Activated CD8-positive, alpha-beta T cell treated with anti-CD3 and anti-CD28 coated beads, Interleukin-2, amount 10 ng/mL, durations not matched to agents 7 days and 5 days (primary cell): ENCODE results near the gene AKT3. TPM values are rescaled to one million over a fixed set of nuclear protein-coding genes. Genes with fewer than 3 reads are reported as not detected.

Source experiments
- ATAC-seq: fragments of 150-1000 bp; cut with Tn5 transposase; one replicate; pipeline ENCODE4 v1.10.0; 2021; ENCODE audit warnings: moderate library complexity
- CTCF ChIA-PET: fragments of 350-600 bp; sonication (Branson Sonifier 250); formaldehyde crosslinking; loops from one replicate; lab custom pipeline; 2021; ENCODE audit warnings: antibody characterized with exemption; lab: Charles Lee
- POLR2A ChIA-PET: fragments of 350-600 bp; sonication (Branson Sonifier 250); formaldehyde crosslinking; loops from one replicate; lab custom pipeline; 2021; ENCODE audit warnings: antibody characterized with exemption; lab: Charles Lee
- DNase-seq: peaks from one replicate; pipeline ENCODE4 v3.0.0-alpha.2; 2020
- H3K27ac Mint-ChIP-seq: one replicate; pipeline ENCODE4 v1.8.0; 2021; ENCODE audit warnings: mild to moderate bottlenecking, mixed read lengths
- H3K27me3 Mint-ChIP-seq: one replicate; pipeline ENCODE4 v1.8.0; 2021; ENCODE audit warnings: low read depth, mixed read lengths
- H3K36me3 Mint-ChIP-seq: one replicate; pipeline ENCODE4 v1.8.0; 2021; ENCODE audit warnings: low read depth, mixed read lengths
- H3K4me1 Mint-ChIP-seq: one replicate; pipeline ENCODE4 v1.8.0; 2021; ENCODE audit warnings: low read depth, mixed read lengths
- H3K4me3 Mint-ChIP-seq: one replicate; pipeline ENCODE4 v1.8.0; 2021; ENCODE audit warnings: mild to moderate bottlenecking, mixed read lengths
- H3K9me3 Mint-ChIP-seq: one replicate; pipeline ENCODE4 v1.8.0; 2022; ENCODE audit warnings: mixed read lengths; ENCODE audit not compliant: insufficient read depth
- total RNA-seq, 2 experiments: library from RNA; stranded (reverse); gene quantifications; one replicate each; pipeline ENCODE4 v1.2.3, GENCODE V29; 2021

AKT3 gene
- total RNA-seq, 2 experiments from 2014 or later = 23.9 to 25.2 TPM

GRCh38 chr1:243441601-243442000 is 408.4 kb downstream of the AKT3 start:
- ChIA-PET POLR2A (no interaction called here), CTCF (no interaction called here)
- Mint-ChIP-seq H3K27ac (no peak overlapping the region), H3K9me3 (no peaks in the 10 kb centered on the region), H3K27me3 (no peaks in the 10 kb centered on the region), H3K4me3 (no peak overlapping the region), H3K36me3 (no peaks in the 10 kb centered on the region), H3K4me1 (no peaks in the 10 kb centered on the region)
- no peak for ATAC-seq
- no peak for DNase-seq

- Mint-ChIP-seq H3K27ac (no peak overlapping the region), H3K9me3 (no peaks in the 10 kb centered on the region), H3K36me3 (no peaks in the 10 kb centered on the region), H3K4me3 (no peak overlapping the region), H3K27me3 (no peaks in the 10 kb centered on the region), H3K4me1 (no peaks in the 10 kb centered on the region)
- ChIA-PET POLR2A (no interaction called here), CTCF (interaction anchor here (0.6 to 0.7 kb wide), 2 partner anchors 48 to 405 kb away, joined by 3 read pairs; no protein-coding TSS in a partner anchor)
- DNase-seq (no peak), ATAC-seq (no peak)
These were observed 409.6 kb downstream of the AKT3 start for GRCh38 chr1:243440406-243440805.

GRCh38 chr1:243438815-243439214 is 411.2 kb downstream of the AKT3 start:
- POLR2A ChIA-PET = no interaction called here
- CTCF ChIA-PET = no interaction called here
- DNase-seq (no peak), ATAC-seq (no peak)
- Mint-ChIP-seq H3K4me1 (no peaks in the 10 kb centered on the region), H3K36me3 (no peaks in the 10 kb centered on the region), H3K27me3 (no peaks in the 10 kb centered on the region), H3K9me3 (no peaks in the 10 kb centered on the region), H3K4me3 (no peak overlapping the region), H3K27ac (no peak overlapping the region)

Other genes starting within 250 kb of the AKT3 start
- gene ZBTB18, start 201.0 kb upstream of the AKT3 start, total RNA-seq = 10 to 100 TPM; 11.0 to 11.7 TPM